HG03039 (cell line): Measurements from ENCODE around the gene FSTL4.

Experiments
- ATAC-seq: cut with Tn5 transposase; IDR thresholded peaks from one replicate; pipeline ENCODE4 v1.9.1; 2021; ENCODE audit warnings: mild to moderate bottlenecking, moderate library complexity; ENCODE audit not compliant: unreplicated experiment

FSTL4 gene

DNA sequence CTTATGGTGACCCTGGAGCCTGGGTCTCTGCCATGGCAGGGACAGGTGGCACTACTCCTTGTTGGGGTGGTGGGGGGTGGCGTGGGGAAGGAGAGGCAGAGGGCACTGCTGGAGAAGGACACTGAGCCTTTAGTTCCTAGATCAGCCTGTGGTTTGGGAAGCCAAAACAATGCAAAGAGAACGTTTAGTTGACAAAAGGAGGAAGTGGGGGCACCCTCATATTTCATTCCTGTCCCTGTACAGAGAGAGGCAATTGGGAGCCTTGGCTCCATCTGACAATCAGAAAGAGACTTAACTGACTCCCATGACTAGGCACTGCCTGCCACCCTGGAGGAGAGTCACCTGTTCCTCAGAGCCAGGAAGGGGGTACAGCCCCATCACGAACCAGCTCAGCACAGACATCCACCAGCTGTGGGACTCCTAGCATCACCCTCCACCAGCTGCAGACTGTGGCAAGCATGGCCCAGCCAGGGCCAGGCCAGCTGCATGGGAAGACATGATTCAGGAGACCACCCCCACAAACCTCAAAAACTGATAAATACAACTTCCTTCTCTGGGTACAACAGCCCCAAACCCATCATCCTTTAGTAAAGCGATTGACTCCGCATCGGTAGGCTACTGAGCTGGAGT lies 303.1 kb downstream of the FSTL4 start:
- no peak for ATAC-seq

DNA sequence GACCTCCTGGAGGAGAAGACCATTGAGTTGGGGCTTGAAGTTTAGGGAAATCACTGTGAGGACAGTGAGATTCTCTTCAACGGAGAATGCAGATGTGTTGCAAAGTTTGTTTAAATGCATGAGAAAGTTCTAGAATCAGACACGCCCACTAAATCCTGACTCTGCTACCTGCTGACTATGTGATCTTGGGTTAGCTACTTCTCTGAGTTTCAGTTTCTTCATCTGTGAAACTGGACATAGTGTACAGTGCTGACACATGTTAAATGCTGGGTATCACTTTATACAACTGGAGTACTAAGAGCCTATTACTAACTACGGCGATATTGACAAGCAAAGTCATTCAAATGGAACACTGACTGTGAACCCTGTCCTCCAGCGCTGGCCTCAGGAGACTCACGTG lies 305.1 kb downstream of the FSTL4 start:
- no peak for ATAC-seq

DNA sequence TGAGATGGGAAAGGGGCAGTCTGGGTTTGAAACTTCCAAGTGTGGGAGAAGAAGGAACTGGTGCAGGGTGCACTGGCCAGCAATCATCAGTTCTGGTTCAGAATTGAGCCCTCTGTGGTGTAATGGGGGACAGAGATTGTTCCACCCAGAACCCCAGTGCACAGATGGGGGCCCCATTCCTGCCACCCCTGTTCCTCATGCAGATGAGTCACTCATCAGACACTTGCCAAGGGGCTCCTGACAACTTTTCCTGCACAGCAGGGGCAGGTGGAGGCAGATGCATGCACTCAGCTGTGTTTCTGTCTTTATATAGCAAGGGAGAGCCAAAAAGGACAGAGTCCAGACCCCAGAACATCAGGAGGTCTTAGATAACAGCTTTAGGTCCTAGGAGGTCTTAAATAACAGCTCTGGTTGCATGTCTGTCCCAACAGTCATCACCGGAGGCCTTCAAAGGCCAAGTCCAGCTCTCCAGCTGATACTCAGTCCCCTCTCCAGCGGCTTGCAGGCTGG lies 307.6 kb downstream of the FSTL4 start:
- ATAC-seq: no peak

DNA sequence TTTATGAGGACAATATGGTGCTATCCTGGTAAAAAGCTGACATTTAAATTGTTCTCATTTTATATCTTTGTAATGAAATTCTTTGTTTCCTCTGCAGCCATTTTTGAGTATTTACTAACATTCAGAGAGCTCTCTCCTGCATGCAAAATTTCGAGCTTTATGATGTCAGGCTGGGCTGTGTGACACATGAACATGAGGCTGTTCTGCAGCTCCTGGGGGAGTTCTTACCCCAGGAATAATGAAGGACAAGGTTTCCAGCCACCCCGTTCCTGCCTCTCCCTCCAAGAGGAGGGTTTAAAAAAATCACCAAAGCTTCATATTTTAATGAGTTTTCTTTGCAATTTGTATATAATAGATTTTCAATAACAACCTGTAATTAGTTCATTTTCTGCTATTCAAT lies 308.2 kb downstream of the FSTL4 start:
- ATAC-seq: no peak

DNA sequence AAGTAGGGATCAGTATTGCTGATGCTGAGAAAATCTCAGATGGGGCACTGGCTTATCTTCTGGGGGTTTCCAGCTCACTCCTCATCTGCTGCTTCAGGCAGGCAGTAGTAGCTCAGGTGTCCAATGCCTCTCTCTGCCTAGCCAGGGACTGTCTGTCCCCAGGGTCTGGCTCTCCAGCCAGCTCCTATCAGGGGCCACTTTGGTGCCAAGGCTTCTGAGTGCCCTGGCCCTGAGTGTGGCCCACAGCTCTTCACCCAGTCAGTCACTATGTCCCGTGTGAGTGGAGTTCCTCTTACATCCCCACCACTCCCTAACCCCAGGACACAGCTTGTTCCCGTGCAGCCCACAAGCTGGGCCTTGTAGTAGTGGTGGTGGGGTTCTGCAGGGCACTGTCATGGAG lies 309.0 kb downstream of the FSTL4 start:
- no peak for ATAC-seq

DNA sequence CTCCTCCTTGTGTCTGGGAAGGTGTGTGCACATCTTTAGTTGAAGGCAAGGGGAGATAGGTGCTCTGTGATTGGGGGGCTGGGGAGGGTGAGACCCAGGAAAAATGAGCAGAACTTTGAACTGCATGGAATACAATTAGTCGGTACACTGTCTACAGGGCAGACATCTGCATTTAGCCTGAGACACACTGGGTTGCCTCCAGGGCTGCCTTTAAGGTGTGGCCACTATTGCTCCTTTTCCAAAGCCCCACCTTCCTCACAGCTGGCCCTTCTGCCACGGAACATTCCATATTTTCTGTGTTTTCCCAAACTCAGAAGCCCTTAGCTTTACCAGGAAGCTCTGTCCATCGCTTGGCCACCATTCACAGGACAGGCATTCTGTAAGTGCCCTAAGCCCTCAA lies 312.6 kb downstream of the FSTL4 start:
- ATAC-seq: no peak

DNA sequence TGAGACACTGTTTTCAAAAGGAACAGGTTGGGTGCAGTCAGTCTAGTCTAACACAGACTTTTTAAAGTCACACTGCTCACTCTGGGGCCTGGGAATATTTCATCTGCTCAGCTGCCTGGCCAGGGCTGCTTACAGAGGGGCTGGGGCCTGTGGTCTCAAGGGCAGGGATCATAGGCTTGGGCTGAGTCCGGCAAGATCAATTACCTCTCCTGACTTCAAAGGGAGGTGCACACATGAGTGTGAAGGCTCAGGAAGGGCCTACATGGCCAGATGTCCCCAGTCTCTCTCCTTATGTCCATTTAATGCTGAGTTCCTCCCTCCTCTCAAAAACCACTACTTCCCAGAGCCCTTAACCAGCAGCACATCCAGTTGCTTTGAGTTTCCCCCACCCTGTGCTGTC lies 313.3 kb downstream of the FSTL4 start:
- no peak for ATAC-seq

DNA sequence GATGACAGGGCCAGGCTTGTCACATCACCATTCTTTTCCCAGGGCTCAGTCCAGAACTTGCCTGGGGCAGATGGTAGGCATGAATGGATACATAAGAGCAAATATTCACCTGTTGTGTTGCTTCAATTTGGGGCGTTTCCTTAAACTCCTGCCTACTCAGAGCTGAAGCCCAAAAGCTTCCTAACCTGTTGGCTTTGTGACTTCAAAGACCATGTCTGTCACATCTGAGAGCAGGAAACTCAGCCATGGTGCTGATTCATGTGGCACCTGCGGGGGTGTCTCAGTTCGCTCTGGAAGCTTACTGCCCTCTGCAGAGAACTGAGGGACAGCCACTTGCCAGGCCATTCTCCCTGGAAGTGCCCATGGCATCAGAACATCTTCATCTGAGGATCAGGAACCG lies 313.9 kb downstream of the FSTL4 start:
- no peak for ATAC-seq

DNA sequence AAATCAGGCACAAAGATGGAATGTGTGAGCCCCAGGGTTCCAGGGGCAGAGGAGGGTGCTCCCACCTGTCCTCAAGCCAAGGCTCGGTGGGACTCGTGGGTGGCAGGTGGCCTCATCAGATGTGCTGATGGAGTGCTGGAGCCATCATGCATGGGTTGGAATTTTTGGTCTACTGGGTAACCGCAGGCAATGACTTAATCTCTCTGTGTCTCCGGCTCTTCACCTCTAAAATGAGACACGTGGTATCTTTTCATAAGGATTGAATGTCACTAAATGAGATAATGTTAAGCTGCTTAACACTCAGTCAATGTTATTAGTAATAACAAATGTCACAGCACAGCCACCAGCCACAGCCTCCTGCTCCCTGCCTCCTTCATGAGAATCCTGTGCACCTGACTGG lies 315.0 kb downstream of the FSTL4 start:
- no peak for ATAC-seq

DNA sequence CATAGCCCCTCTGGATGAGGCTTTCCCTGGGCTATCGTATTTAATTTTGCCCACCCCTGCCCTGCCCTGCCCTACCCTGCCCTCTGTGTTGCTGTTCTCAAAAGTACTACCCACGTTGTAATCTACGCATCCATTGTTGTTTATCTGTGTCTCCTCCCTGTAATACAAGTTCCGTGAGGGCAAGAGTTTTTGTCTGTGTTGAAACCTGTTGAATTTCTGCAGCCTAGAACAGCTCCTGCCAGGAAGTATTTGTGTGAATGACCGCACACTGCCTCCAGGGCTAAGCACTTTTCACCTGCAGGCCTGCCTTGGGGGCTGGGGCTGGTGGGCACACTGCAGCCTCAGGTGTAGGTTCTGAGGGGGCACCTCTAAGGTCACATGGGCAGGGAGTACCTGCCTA lies 315.7 kb downstream of the FSTL4 start:
- ATAC-seq: no peak

DNA sequence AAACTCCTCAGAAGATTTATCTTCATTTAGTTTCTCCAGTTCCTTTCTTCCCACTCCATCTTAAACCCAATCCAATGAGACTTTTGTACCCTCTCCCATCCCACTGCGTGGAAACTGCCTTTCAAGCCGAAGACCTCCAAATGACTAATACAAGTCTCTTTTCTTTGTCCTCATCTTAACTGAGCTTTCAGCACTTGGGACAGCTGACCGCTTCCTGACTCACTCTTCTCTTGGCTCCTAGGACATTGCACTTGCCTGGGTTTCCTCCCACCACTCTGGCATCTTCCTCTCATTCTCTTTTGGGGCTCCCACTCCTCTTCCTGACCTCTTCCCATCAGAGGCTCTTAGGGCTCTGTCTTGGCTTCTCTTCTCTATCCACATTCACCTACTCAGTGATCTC lies 316.8 kb downstream of the FSTL4 start:
- no peak for ATAC-seq

DNA sequence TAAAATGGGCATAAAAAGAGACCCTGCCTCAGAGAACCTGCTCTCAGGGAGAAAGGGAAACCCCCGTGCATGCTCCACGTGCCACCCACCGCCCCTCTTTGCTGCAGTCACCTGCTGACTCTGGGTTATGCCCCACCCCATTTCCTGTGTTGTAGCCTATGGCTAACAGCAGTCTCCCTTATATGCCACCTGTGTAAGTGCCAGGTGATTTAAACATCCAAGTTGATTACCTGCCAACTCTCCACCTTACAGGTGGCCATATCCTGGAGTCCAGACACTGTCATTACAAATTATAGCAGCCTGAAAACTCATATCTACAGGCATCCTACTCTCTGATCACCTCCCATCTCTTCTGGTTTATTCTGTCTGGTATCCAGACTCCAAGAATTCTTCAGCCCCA lies 318.0 kb downstream of the FSTL4 start:
- ATAC-seq: no peak

DNA sequence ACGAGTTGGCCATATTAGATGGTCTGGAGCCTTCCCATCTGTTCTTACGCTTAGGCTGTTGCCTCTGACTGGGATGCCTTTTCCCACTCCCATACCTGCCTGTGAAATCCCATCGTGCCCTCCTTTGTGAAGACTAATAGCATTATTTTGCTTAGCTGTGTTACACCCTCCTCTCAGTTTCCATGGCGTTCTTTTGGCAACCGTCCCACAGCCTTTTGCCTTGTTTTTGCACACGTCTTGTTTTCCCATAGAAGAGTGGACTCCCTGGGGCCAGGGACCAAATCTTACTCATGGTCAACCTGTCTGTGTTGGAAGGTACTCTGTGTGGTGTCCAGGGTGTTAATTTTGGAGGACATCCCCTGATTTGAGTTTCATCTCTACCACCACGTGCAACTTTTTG lies 318.4 kb downstream of the FSTL4 start:
- ATAC-seq: no peak

DNA sequence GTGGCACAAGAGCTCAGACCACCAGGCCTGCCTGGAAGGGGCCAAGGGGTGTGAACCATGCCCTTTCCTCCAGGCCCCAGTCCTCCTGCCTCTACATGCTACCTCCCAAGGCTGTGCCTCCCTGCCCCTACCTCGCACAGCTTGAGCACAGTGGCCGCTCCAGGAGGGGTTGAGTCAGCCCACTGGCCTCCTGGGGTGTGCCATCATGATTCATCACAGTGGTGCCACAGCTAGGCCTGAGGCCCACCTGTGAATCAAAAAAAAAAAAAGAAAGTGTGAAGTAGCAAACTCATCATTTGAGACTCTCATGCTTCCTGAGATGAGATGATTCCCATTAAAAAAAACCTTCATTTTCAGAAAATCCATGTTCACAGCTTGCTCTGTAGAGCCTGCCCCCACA lies 320.0 kb downstream of the FSTL4 start:
- no peak for ATAC-seq

DNA sequence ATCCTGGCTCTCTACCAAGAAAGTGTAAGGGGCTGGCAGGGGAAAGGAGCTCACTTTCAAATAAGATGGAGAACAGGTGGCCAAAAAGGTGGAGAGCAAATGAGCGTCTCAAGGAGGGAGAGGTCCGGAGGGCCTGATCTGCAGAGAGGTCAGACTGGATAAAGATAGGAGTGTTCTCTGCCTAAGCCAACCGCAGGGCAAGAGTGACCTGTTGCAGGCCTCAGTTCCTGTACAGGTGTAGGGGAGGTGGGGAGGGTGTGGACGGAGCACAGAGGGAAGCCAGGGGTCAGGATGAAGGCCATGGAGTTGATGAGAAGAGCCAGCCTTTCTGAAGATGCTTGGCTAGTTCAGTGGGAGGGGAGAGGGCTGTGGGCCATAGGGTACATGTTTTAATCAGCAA lies 320.8 kb downstream of the FSTL4 start:
- ATAC-seq: no peak

DNA sequence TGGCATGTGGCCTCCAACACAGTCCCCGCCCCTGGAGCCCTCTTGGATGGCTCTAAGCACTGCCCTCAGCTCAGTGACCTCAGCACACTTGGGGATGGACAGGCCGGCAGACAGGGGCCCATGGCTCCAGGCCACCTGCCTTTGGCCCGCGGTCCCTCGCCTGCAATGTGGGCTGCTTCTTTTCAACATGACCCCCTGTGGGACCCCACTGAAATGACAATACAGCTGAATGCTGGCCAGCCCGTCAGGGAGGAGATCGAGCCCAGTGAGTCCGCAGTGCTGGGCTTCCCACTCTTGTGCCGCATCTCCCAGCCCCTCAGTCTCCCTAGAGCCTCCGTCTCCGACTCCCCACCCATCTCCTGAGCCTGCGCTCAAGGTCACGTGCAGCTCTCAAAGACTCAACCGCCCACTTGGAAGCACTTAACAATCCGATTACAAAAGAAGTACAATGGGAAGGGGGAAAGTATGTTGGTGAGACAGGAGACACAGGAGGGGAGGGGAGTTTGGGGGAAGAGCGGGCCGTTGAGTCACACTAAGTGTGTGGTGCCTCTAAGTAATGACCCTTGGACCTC lies 321.6 kb downstream of the FSTL4 start:
- no peak for ATAC-seq

DNA sequence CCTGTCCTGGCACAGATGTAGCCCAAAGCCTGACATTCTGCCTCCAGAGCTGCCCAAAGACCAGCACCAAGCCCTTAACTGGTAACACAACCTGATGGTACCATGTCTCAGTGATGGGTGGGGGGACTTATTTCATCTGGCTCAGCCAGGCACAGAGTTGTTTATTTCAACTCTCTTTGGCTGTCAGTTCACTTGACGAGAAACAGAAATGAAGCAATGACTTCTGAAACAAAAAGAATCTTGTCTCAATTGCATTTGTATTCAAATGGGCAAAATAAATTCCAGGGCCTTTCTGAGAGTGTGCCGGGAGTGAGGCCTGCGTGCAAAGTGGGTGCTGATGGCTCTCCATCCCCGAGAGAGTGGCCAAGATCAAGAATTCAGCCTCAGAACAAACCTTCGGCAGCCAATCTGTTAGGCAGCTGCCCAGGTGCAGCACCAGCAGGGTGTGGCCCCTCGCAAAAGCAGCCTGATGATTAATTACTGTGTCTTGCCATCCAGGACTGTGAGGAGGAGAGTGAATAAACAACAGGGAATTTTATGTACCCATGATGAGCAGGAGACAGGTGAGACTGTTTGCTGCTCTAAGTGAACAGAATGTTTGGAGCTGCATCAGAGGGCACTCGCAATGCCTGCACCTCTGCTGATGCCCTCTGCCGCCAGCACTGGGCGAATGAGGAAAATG lies 322.5 kb downstream of the FSTL4 start:
- ATAC-seq: no peak

DNA sequence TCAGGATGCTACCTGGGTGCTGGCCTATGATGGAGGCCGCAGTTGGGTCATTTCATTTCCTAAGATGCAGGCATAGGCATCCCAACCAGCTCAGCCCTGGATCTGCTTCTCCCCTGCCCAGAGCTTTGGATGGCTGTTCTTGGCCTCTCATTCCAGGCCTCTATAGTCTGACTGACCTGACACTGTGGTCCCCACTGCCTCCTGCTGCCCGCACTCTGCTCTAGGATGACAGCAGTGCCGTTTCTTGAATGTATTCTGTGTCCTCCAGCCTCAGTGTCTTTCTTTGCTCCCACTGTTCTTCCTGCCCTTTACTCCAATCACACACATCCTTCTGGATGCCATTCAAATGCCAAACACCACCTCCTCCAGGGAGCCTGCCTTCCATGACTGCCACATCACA lies 324.8 kb downstream of the FSTL4 start:
- ATAC-seq: no peak

DNA sequence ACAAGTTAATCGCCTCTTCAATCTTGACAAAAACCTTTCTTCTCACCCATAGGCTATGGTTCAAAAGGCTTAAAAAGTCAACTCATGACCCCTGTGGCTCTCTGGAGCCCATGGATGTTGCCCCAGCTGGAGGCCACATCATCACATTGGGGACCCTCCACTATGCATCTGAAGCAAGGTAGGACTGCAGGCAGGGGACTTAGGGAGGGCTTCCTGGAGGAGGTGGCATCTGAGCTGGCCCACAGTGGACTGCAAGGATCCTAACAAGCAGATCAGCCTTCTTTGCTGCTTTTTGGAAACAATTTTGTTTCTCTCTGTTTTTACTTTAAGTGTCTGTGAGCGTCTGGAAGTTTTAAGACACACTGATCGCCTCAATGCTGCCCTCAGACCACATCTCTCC lies 325.9 kb downstream of the FSTL4 start:
- ATAC-seq: no peak

DNA sequence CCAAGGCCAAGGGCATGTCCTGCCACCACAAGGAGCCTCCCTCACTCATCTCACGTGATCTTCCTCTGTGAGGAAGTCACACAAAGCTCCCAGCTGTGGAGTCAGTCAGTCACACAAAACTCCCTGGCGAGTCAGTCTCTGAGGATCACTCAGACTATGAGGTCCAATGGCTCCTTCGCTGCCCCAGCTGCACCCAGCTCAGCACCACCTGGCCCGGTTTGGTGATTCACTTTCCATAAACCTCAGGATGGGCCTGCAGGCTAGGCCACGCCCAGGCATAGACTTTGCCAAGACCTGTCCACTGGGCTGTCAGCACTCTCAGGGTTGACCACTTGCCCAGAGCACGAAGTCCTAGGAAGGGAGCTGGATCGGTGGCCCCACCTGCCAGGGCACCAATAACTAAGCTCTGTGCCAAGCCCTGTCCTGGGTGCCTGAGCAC lies 326.7 kb downstream of the FSTL4 start:
- ATAC-seq: no peak

DNA sequence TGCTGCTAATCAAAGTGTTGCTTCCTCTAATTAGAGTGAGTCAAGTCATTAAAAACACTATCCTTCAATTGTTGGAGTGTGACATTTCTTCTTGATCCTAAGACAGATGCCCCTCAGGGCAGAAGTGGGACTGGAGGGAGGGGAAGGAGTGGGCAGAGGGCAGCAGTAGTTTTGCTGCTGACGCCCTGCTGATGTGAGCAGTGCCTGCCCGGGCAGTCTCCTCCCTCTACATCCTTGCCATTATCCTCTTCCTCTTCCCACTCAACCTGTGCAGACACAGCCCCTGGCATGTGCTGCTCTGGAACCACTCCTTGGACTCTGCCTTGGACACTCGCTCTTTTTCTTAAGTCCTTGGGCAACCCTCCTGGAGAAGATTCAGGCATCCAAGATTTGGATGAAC lies 328.0 kb downstream of the FSTL4 start:
- no peak for ATAC-seq

DNA sequence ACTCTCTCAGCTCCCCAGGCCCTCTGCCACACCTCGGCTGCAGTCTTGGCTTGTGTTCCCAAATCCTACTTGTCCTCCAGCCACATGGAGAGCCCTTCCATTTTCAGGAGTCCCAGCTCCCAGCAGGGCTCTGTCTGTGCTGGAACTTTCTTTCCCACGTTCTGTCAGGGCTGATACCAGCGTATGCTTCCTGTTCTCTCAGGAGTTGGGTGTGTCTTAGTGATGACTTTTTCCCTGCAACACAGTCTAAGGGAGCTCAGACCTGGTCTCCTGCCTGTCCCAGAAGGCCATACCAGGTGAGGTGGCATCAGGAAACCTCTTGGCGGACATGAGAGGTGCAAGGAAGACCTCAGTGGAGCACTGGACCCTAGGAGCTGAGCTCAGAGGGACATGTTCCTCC lies 334.0 kb downstream of the FSTL4 start:
- no peak for ATAC-seq
